Activated CD4-positive, alpha-beta T cell treated with anti-CD3 and anti-CD28 coated beads, Interleukin-2, amount 50 U/mL, for 48 hours (primary cell): Measurements from ENCODE around the gene STAB2.

Source experiments
- DNase-seq, 2 experiments: peaks; one replicate each; pipeline ENCODE4 v3.0.0-alpha.2; 2020

STAB2 gene

DNA sequence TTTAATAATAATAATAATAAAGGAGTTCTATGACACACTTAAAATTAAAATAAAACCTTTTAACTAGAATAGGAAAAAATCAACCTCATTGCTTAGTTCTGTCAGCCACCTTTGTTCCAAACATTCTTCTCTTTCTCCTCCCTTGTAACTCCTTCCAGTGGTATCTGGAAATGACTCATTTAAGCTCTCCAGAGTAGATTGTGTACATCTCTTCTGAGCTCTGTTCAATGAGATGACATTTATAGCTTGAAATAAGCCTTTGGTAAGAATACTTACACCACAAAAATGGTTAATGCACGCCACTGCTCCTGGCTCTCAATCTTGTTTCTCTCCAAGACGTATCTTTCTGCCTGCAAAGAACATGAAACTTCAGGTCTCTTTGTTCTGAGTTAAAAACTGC lies 70.3 kb downstream of the STAB2 start:
- no peak for DNase-seq

DNA sequence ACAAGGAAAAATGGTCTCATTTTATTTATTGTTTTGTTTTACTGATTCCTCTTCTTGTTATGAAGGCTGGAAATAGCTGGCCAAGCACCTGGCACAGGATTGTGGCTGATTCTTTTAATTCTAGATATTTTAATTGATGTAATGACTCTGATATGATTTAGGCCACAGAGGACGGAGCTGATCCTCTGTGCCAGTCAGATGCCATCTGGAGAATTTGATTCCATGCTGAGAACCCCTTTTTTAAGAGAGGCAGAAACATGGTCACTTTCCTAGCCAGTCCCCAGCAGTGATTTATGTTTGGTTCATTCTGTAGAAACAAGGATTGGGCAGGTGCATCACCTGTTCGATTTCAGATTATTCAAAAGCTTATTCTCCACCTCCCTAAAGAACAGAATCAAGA lies 77.6 kb downstream of the STAB2 start:
- DNase-seq: no peak

DNA sequence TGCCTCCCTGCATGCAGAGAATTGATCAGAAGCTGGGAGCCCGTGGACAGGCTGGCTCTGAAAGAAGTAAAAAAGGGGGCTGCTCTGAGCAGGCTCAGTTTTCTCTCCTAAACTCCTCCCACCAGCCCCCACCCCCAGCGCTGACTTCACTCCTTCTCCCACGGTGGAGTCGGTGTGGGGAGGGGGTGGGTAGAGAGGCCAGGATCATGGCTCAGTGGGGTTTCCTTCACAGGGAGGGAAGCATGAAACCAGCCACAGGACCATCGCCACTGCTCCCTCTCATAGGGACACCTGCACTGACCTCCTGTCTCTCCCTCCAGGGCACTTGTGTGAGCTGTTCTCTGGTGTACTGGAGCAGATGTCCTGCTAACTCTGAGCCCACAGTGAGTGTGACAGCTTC lies 78.9 kb downstream of the STAB2 start:
- no peak for DNase-seq

DNA sequence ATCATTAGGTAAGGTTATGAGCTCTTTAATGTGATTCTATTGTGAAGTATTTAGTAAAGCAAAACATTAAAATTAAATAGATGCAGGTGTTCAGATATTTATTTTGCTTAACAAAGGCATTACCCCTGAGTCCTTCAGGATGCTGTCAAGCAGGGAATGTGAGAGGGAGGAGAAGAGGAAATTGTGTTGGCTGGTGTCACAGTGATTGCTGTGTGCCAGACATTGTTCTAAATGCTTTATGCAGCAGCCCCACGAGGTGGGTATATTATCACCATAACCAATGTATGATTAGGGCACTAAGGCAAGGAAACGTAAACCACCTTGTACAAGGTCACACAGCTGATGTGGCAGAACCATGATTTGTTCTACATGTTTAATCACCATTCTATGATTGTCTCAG lies 80.1 kb downstream of the STAB2 start:
- no peak for DNase-seq

DNA sequence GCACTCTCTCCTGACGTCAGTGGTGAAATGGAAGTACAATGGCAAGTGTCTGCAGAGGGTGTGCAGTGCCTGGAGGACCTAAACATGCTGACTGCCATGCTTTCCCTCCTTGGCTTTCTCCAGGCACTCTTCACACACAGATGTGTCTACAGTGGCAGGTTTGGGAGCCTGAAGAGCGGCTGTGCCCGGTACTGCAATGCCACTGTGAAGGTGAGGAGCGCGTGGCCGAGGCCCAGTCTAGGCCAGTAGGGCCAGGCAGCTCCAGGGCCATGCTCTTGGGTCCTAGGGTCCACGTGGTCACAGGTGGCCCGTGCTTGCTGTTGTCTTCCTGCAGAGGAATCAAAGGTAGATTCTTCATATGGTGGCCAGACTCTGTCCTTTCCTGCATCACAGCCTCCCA lies 81.4 kb downstream of the STAB2 start:
- no peak for DNase-seq

DNA sequence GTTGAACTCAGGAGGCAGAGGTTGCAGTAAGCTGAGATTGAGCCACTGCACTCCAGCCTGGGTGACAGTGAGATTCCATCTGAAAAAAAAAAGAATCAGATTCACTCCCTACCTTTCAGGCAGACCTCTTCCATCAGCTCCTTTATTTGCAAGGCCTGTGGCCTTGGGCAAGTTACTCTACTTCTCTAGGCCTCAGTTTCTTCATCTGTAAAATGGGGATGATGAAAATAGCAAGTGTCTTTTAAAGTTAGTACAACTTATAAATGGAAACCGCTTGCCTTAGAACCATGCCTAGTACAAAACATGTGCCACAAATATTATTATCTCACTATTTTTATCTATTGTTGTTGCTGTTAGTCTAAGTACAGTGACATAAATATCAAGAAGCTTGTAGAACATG lies 84.3 kb downstream of the STAB2 start:
- DNase-seq: no peak

DNA sequence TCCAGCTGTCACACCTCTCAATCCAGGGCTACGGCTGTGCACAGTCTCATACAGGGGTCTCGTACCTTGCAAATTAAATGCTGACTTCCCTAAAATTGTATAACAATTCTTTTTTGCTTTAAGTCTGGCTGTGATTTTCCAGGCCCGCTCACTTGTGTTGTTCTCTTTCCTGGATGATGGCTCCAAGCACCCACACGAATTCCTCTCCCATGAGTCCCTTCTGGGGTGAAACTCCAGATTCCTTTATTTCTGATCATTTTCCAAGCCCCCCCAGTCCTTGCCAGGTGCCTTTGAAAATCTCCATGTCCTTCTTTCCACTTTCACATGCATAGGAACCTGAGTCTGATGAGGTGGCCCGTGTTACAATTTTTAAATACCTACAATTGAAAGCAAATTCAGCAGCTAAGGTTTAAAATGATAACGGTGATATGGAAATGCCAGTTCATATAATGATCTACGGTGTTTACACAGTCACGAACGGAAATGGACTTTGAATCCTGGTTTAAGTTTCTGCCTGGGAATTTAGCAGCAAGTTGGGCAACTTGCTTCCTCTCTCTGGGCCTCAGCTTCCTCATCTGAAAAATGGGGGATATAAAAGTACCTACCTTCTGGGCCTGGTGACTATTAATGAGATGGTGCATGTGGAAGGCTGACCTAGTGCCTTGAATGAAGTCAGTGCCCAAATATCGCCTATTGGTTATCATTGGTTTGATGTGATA lies 85.5 kb downstream of the STAB2 start:
- no peak for DNase-seq

DNA sequence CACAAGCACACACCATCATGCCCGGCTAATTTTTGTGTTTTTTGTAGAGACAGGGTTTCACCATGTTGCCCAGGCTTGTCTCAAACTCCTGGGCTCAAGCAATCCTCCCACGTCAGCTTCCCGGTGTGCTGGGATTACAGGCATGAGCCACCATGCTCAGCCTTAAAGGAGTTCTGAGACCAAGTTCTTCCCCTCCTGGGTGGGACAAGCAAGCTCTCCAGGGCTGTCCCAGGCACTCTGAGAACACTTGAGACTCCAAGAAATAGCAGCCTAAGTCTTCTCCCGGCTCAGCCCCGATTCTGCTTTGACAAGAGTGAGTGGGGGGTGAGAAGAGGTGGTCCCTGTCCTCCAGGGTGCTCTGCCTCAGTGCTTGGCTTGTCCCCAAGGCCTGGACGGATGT lies 86.4 kb downstream of the STAB2 start:
- DNase-seq: no peak

DNA sequence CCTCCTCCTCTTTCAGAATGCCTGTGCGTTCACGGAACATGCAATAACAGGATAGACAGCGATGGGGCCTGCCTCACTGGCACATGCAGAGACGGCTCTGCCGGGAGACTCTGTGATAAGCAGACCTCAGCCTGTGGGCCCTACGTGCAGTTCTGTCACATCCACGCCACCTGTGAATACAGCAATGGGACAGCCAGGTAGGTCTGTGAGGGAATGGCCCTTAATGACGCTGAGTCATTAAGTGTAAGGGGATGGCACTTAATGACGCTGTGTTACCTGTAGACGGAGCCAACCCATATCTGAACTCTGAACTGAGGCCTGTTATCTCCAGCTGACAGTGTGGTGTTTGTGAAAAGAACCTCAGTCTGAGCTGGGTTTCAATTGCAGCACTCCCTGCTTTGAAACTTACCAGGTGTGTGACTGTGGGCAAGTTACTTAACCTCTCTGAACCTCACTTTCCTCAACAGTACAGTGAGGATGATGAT lies 86.9 kb downstream of the STAB2 start:
- no peak for DNase-seq

DNA sequence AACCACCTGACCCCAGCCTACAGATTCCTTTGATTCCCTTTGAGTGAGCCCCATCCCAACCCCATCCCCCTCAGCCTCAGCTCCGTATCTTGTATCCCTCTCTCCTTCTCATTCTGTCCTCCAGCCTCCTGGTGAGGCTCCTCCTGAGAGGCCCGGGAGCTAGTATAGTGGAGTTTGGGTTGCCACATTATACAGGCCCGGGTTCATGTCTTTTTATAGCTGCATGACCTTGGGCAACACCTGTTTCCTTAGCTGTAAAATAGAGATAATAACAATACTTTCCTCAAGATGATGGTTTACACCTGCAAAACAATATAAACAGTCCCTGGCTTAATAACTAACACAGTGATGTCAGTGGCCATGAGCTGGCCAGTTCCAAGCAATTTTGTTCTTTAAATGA lies 89.8 kb downstream of the STAB2 start:
- DNase-seq: no peak

DNA sequence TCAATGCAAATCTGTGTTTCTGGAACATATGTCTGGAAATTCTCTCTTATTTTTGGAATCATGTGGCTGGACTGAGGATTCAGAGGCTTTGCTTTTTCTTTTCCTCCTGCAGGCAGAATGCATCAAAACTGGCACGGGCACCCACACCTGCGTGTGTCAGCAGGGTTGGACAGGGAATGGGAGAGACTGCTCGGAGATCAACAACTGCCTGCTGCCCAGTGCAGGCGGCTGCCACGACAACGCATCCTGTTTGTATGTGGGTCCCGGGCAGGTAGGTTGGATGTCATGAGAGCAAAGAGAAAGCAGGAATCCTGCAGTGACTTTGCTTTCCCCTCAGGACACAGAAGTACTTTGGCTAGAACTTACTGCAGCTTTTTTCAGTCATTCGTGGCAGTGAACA lies 90.3 kb downstream of the STAB2 start:
- no peak for DNase-seq

DNA sequence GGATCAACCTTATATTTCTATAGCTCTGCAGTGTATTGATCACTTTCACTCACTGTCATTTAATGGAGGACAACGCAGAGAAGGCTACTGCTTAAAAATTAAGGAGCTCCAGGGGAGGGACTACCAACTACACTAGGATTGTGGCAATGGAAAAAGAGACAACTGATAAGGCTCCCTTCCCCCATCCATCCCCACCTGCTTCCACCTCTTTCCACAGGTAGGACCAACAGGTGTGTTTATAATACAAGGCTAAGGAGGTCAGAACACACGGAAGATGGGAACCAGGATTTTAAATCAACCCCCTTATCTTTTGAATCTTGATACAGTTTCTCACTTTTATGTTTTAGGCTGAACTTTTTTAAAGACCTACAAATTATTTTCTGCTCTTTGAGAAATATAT lies 90.8 kb downstream of the STAB2 start:
- DNase-seq: no peak

DNA sequence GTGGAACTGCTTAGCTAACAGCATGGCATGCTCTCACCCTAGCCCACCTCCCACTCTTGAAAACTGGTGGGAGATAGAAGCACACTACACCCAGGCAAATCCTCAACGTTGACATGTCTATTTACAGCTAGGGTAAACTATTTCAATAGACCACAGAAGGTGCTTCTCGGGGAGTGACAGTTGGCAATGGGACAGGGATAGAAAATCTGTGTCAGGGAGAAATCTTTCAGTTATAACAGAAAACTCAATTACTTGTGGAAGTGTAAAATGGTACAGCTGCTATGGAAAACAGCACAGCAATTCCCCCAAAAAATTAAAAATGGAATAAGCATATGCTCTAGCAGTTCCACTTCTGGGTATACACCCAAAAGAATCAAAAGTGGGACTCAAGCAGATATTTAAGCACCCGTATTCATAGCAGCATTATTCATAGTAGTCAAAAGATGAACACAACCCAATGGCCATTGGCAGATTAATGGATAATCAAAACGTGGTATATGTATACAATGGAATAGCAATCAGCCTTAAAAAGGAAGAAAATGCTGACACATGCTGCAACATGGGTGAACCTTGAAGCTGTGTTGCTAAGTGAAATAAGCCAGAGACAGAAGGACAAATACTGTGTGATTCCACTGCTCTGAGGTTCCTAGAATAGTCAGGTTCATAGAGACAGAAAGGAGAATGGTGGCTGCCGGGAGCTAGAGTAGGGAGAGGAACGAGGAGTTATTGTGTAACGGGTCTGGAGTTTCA lies 92.5 kb downstream of the STAB2 start:
- no peak for DNase-seq

DNA sequence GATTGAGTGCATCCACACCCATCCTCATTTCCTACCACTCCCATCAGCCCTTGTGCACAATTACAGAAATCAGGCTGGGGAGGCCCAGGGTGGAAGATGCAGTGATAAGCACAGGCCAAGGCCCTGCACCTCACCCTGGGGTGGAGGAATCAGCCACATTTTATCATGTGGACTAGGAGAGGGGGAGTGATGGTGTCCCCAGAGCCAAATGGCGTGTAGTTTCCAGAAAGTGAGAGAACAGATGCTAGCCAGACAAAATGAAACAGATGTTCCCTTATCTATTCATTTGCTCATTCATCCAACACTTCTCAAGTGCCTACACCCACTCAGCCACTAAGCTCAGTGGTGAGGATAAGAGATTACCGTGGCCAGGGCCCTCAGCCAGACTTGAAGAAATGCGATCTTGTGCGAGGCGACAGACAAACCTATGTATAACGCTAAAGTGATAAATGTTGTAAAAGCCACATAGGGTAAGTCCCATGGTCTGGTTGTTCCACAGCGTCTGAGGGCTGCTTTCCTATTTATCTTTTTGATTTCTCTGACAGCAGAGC lies 93.6 kb downstream of the STAB2 start:
- peak in 1 of 2 experiments; percentile 7 for DNase-seq

DNA sequence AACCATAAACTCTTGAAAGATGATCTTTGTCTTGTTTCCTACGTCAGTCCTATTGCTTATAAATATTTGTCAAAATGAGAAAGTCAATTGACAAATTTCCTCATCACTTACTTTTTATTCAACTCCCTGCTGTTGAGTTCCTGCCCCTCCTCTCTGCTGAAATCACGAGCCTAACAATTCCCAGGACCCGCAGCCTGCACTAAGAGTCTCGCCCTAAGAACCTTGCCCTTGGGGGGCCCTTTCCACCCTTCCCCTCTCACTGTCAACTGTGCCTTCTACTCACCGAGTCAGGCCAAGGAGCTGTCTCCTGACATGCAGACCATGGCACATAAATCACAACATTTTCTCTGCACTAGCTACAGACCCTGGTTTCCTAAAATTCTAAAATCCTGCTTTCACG lies 99.0 kb downstream of the STAB2 start:
- no peak for DNase-seq

DNA sequence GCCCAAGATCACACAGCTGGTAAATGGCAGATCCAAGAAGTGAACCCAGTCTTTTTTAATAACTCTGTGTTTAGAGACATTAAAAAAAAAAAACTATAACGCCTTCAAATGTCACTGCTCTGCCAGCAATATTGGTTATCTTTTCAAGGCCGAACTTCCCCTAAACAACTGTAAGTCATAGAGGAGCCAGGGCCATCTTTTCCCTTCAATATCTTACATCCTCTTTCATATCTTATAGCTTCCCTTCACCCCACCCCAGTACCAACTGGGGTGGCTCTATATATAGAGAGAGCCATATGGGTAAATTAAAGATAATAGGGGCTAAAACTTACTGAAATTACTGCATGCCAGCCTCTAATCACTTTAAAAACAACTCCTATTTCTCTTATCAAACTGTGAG lies 100.2 kb downstream of the STAB2 start:
- DNase-seq: no peak

DNA sequence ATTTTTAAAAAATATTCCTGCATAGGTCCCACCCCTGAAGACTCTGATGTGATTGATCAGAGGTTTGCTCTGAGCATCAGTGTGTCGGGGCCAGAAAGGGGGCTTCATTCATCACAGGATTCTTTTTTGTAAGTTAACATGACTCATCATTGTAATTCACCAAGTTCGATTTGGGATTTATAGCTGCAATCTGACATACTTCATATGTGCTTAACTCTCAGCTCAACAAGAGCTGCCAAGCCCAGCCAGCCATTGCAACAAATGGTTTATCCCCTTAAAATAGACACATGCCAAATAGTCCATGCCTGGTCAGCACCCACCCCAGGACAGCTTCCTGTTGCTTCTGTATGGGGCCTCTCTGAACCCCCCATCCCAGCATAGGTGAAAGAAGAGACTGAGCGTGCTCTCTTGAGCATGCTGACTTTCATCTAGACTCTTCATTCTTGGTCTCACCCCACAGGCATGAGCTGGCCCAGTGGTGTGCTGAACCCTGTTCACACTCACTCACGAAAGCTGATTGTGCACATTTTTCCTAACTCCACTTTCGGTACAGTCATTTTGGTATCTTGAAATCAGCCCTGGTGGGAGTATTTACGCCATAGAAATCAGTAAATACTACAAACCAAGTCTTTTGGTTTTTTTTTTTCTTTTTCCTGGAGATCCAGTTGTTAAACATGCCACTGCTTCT lies 101.4 kb downstream of the STAB2 start:
- peak in 1 of 2 experiments; percentile 13 for DNase-seq

DNA sequence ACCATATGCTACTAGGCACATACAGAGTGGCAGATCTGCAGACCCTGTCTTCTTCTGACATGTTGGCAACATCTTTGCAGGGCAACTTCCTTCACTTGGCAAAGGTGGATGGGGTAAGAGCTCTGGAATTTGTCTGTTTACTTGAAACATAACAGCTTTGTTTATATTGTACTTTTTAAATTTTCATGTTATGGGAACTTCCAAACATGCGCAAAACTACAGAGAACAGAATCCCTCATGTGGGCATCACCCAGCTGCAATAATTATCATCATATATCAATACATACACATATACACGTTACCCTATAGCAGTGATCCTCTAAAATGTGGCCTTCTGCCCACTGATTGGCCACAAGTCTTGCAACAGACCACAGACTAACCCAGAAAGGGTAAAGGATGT lies 103.4 kb downstream of the STAB2 start:
- no peak for DNase-seq

DNA sequence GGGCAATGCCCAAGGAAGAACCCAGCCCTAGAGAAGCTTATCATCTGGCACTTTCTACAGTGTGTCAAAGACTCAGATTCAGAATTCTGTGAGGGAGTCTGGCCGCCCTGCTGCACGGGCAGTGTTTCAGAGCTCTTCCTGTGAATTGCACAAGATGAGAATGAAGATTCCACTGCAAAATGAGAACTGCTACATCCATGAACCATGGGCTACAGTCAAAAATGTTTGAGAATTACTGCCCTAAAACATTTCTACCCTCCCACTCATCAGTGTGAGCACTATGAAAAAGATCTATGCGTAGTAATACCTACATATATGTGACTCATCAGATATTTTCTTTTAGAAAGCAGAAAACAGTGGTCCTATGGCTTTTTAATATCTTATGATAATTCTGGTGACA lies 104.0 kb downstream of the STAB2 start:
- DNase-seq: no peak

DNA sequence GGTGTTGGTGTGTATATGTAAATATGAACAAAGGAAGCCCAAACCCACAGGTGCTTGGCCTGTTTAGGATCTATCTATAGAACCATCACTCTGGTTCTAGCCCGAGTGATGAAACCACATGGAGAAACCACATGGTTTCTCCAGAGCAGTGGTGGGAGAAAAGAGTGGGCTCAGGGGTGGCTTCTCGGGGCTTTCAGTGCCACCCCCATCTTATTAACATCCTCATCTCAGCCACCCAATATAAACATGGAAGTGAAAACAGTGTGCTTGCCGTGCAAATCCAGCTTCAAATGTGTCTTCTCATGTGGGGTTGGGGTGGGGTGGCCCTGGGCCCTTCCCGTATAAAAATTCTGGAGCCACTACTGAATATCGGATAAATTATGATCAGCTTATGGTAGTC lies 109.0 kb downstream of the STAB2 start:
- no peak for DNase-seq

DNA sequence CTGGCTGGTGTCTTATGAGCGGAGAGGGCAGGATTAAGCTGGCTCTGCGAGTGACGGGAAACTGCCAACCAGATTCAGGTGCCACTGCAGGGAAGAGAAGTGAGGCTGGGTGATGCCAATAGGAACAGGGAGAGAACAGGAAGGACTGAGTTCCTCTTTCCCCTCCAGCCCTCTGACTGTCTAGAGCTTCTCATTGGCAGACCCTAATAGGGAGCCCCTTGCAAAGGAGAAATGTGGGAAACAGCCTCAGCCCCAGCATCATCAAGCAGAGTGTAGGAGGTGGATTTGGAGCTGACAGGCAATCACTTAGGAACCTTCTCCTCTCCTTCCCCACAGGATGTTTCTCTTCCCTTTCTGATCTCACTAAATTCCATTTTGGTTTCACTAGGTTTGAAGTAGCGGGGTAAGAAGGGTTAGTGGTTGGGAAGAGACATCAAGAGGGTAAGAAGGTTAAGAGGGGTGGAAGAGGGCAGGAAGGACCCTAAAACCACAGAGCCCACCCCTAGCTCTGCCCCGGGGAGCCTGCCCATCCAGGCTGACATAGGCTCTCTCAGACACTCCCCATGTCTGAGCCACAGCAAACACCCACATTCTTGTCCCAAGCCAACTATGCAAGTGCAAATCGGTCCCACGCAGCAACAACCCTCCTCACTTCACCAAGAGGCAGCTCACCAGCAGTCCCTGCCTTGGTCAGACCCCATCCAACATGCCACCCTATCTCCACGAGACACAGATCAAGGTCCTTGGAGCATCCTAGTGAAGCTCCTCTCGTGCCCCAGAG lies 111.1 kb downstream of the STAB2 start:
- DNase-seq: peak in 1 of 2 experiments; percentile 28

DNA sequence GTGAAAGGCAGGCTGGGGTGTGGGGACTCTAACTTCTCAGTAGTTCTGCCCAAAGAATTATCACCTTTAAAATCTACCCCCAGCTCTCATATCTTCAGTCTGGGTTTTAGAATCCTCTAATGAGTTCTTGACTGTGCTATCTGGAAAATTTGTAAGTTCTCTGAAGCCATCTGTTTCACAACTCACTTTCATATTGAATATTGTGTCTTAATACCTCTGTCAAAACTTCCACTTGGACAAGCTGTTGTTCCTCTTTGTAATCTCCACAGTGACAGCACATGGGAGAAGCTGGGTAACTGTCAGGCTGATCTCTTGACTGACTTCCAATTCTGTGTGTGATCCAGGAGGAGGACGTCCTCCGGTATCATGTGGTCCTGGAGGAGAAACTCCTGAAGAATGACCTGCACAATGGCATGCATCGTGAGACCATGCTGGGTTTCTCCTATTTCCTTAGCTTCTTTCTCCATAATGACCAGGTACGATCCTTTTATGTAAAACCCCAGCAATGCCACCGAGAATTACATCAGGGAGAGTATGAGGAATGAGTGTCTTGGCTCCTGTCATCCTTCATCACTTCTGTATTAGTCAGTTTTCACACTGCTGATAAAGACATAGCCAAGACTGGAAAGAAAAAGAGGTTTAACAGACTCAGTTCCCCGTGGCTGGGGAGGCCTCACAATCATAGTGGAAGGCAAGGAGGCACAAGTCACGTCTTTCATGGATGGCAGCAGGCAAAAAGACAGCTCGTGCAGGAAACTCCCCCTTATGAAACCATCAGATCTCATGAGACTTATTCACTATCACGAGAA lies 111.9 kb downstream of the STAB2 start:
- DNase-seq: peak; percentile 9 to 16
